ENCODE measurements around the gene STOML1.

DNA sequence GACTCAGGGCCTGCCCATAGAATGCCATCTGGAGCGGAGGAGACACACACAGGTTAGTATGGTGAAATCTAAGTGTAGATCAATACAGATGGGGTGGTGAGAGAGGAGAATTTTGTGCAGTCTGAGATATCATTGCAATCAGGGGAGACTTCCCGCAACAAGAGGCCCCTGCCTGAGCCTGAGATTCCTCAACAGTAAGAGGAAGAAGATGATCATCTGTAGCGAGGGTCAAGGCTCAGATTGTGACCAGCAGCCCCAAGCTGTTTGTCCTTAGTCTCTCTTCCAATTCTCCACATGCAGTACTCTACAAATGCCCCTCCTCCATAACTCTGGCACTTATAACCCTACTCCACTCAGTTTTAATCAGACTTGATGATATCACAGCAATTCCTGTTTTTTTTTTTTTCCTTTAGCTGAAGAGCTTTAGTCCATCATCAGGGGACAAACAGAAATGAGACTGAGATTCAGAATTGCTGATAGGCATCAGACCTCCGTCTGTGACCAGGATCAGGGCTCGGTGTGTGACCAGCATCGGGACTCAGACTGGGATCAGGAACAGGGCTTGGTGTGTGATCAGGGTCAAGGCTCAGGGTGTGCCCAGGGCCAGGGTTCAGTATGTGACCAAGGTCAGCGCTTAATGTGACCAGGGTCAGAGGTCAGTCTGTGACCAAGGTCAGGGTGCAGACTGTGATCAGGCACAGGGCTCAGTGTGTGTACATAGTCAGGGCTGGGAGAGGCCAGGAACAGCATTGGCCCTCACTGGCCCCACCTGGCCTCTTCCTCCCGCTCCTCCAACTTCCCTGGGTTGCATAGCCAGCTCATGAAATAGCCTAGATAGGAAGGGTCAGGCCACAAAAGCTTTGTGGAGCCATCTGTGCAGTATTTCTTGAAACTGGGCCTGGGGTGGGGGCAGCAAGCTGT, 51.8 kb downstream of the STOML1 start:
- TF ChIP-seq, protein P1, sequence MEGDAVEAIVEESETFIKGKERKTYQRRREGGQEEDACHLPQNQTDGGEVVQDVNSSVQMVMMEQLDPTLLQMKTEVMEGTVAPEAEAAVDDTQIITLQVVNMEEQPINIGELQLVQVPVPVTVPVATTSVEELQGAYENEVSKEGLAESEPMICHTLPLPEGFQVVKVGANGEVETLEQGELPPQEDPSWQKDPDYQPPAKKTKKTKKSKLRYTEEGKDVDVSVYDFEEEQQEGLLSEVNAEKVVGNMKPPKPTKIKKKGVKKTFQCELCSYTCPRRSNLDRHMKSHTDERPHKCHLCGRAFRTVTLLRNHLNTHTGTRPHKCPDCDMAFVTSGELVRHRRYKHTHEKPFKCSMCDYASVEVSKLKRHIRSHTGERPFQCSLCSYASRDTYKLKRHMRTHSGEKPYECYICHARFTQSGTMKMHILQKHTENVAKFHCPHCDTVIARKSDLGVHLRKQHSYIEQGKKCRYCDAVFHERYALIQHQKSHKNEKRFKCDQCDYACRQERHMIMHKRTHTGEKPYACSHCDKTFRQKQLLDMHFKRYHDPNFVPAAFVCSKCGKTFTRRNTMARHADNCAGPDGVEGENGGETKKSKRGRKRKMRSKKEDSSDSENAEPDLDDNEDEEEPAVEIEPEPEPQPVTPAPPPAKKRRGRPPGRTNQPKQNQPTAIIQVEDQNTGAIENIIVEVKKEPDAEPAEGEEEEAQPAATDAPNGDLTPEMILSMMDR (IDR thresholded peaks at IDR 0.05) = no peak
- TF ChIP-seq POLR2A (IDR thresholded peaks at IDR 0.05) = no peak
